GM23338 (cell line): ENCODE measurements around the gene MFSD11. TPM values are rescaled to one million over a fixed set of nuclear protein-coding genes. Genes with fewer than 3 reads are reported as not detected.

Experiments
- ATAC-seq: fragments of 200-7000 bp; cut with Tn5 transposase; 3 replicates; pipeline ENCODE4 v1.9.1; 2020
- DNase-seq: peaks from one replicate; pipeline ENCODE4 v3.0.0-alpha.2; 2015; ENCODE audit warnings: low spot score
- H2AFZ ChIP-seq: fragments of 200-600 bp; sonication (generic); 2 replicates; pipeline ENCODE4 v1.8.0; 2016; ENCODE audit warnings: antibody characterized with exemption, mild to moderate bottlenecking, moderate library complexity
- H3F3A ChIP-seq: fragments of 200-600 bp; sonication (generic); replicated peaks from 2 replicates; pipeline ENCODE4 v1.8.0; 2017; ENCODE audit warnings: antibody characterized with exemption, mixed run types, low read depth
- H3K27ac ChIP-seq: fragments of 200-600 bp; sonication (generic); 2 replicates; pipeline ENCODE4 v1.6.1; 2016; ENCODE audit warnings: low read depth
- H3K27me3 ChIP-seq: fragments of 200-600 bp; sonication (generic); 2 replicates; pipeline ENCODE4 v1.8.0; 2016; ENCODE audit warnings: mild to moderate bottlenecking, mixed run types, moderate library complexity; ENCODE audit not compliant: insufficient read depth
- H3K36me3 ChIP-seq: fragments of 200-600 bp; sonication (generic); 2 replicates; pipeline ENCODE4 v1.8.0; 2016; ENCODE audit warnings: mild to moderate bottlenecking; ENCODE audit not compliant: insufficient read depth
- H3K4me1 ChIP-seq: fragments of 200-600 bp; sonication (generic); 2 replicates; pipeline ENCODE4 v1.8.0; 2016; ENCODE audit warnings: mild to moderate bottlenecking, moderate library complexity; ENCODE audit not compliant: insufficient read depth
- H3K4me2 ChIP-seq: fragments of 200-600 bp; sonication (generic); 2 replicates; pipeline ENCODE4 v1.7.1; 2017; ENCODE audit warnings: mixed run types
- H3K4me3 ChIP-seq: fragments of 200-600 bp; sonication (generic); 2 replicates; pipeline ENCODE4 v1.6.1; 2016; ENCODE audit warnings: mixed run types
- H3K79me2 ChIP-seq: fragments of 200-600 bp; sonication (generic); replicated peaks from 2 replicates; pipeline ENCODE4 v1.8.0; 2017; ENCODE audit warnings: mild to moderate bottlenecking; ENCODE audit not compliant: insufficient read depth
- H3K9me2 ChIP-seq: fragments of 200-600 bp; sonication (generic); 2 replicates; pipeline ENCODE4 v1.8.0; 2017; ENCODE audit not compliant: insufficient read depth
- H4K20me1 ChIP-seq: fragments of 200-600 bp; sonication (generic); replicated peaks from 2 replicates; pipeline ENCODE4 v1.8.0; 2017; ENCODE audit warnings: mild to moderate bottlenecking; ENCODE audit not compliant: insufficient read depth
- H3K27ac Mint-ChIP-seq: 2 replicates; pipeline ENCODE4 v1.8.0; 2020; ENCODE audit warnings: inconsistent platforms, mild to moderate bottlenecking, moderate library complexity, mixed read lengths
- H3K27me3 Mint-ChIP-seq: 3 replicates; pipeline ENCODE4 v1.8.0; 2022; ENCODE audit warnings: low read depth, mild to moderate bottlenecking, moderate library complexity, mixed read lengths, inconsistent platforms; ENCODE audit not compliant: insufficient read depth, poor library complexity
- H3K36me3 Mint-ChIP-seq: 3 replicates; pipeline ENCODE4 v1.8.0; 2021; ENCODE audit warnings: low read depth, mild to moderate bottlenecking, inconsistent platforms, moderate library complexity, mixed read lengths
- H3K4me1 Mint-ChIP-seq: 3 replicates; pipeline ENCODE4 v1.8.0; 2020; ENCODE audit warnings: mild to moderate bottlenecking, inconsistent platforms, mixed read lengths
- H3K4me3 Mint-ChIP-seq: 3 replicates; pipeline ENCODE4 v1.8.0; 2021; ENCODE audit warnings: moderate library complexity, mild to moderate bottlenecking, inconsistent platforms, mixed read lengths
- H3K9me3 Mint-ChIP-seq: 3 replicates; pipeline ENCODE4 v1.8.0; 2020; ENCODE audit warnings: moderate library complexity, mild to moderate bottlenecking, inconsistent platforms, mixed read lengths
- CREB1 ChIP-seq: fragments of 250-450 bp; sonication (Bioruptor Pico); IDR thresholded peaks from 2 replicates; pipeline ENCODE4 v1.5.0; 2020; ENCODE audit warnings: low read depth, mild to moderate bottlenecking, moderate library complexity
- ETS1 ChIP-seq: IDR thresholded peaks from 2 replicates; pipeline ENCODE4 v1.6.1; 2016; ENCODE audit warnings: antibody characterized with exemption
- EZH2 ChIP-seq: fragments of 200-600 bp; sonication (generic); IDR thresholded peaks from one replicate; pipeline ENCODE4 v1.8.0; 2017; ENCODE audit warnings: antibody characterized with exemption, mild to moderate bottlenecking, low read depth; ENCODE audit not compliant: unreplicated experiment
- EZH2phosphoT487 ChIP-seq: fragments of 200-600 bp; sonication (generic); IDR thresholded peaks from one replicate; pipeline ENCODE4 v1.8.1; 2018; ENCODE audit warnings: antibody characterized with exemption; ENCODE audit not compliant: unreplicated experiment
- JUNB ChIP-seq: IDR thresholded peaks from one replicate; pipeline ENCODE4 v1.6.1; 2016; ENCODE audit warnings: antibody characterized with exemption; ENCODE audit not compliant: unreplicated experiment
- NANOG ChIP-seq: IDR thresholded peaks from 2 replicates; pipeline ENCODE4 v1.6.1; 2016; ENCODE audit warnings: antibody characterized with exemption, borderline replicate concordance
- POLR2AphosphoS5 ChIP-seq: IDR thresholded peaks from 2 replicates; pipeline ENCODE4 v1.6.1; 2016; ENCODE audit warnings: antibody characterized with exemption, low read depth
- REST ChIP-seq: IDR thresholded peaks from one replicate; pipeline ENCODE4 v1.6.1; 2018; ENCODE audit warnings: antibody characterized with exemption; ENCODE audit not compliant: unreplicated experiment
- STAT1 ChIP-seq: IDR thresholded peaks from one replicate; pipeline ENCODE4 v1.6.1; 2016; ENCODE audit warnings: antibody characterized with exemption; ENCODE audit not compliant: unreplicated experiment
- ZNF462 ChIP-seq: fragments of 250-450 bp; sonication (Bioruptor Pico); IDR thresholded peaks from 2 replicates; pipeline ENCODE4 v1.5.0; 2020; ENCODE audit warnings: mild to moderate bottlenecking, moderate library complexity
- polyA plus RNA-seq: library from polyadenylated mRNA; unstranded; fragments of >200 nt; fragmentation: Nextera tagmentation; extraction: Ambion mirVana; gene quantifications from 2 replicates; pipeline ENCODE4 v1.2.1, GENCODE V29; 2016
- total RNA-seq: library from RNA; depleted of rRNA; stranded (reverse); fragments of >200 nt; shearing (Covaris generic); gene quantifications from 2 replicates; pipeline ENCODE4 v1.2.3, GENCODE V29; 2014

MFSD11 gene
- total and polyA plus RNA-seq, 2 experiments from 2014 or later = 10.2 to 35.3 TPM

GRCh38 chr17:76718516-76718915 lies 19.4 kb upstream of the MFSD11 start (continued):
- TF ChIP-seq REST (no peak), JUNB (no peak), EZH2 (no peak)

- no peak for DNase-seq
- H3K4me2 ChIP-seq = no peak overlapping the region
- peaks cover 78% of the 10 kb centered on the region for H3K36me3 Mint-ChIP-seq
- peaks cover 18% of the 10 kb centered on the region for H3K79me2 ChIP-seq
- H3K27ac Mint-ChIP-seq = no peak overlapping the region
- peaks cover 43% of the 10 kb centered on the region for H3K36me3 ChIP-seq
- H3K27me3 ChIP-seq = no peaks in the 10 kb centered on the region
- H3K4me3 ChIP-seq = no peak overlapping the region
- H3K4me1 Mint-ChIP-seq = no peaks in the 10 kb centered on the region
- H4K20me1 ChIP-seq = peaks cover 11% of the 10 kb centered on the region; the same call in 1 of the 2 replicates
- H3K9me3 Mint-ChIP-seq = no peaks in the 10 kb centered on the region
- no peak overlapping the region for H3K27ac ChIP-seq
- ATAC-seq = no peak
- no peak overlapping the region for H3K4me3 Mint-ChIP-seq
- H3K9me2 ChIP-seq = no peaks in the 10 kb centered on the region
- H3K27me3 Mint-ChIP-seq = peaks cover 3% of the 10 kb centered on the region
- H2AFZ ChIP-seq = no peak overlapping the region
- H3K4me1 ChIP-seq = 0 out of 2 replicates have a peak, but pooled peaks cover under 1% of the 10 kb centered on the region
- H3F3A ChIP-seq = no peaks in the 10 kb centered on the region
- no peak for TF ChIP-seq EZH2phosphoT487
- no peak for TF ChIP-seq STAT1
- no peak for TF ChIP-seq ETS1
- TF ChIP-seq CREB1 (CRISPR knock-in tag) = no peak
- no peak for TF ChIP-seq ZNF462
- TF ChIP-seq POLR2AphosphoS5 = no peak
- no peak for TF ChIP-seq REST
- no peak for TF ChIP-seq NANOG
- no peak for TF ChIP-seq JUNB
These were observed 17.7 kb upstream of the MFSD11 start for GRCh38 chr17:76720211-76720610.
